ENCODE results near the gene LIN28A.
"Not testable (repeated sequence)": the region's sequence is repeated elsewhere in the genome, so short reads cannot be mapped to it uniquely, and the experiment has no call there.

LIN28A gene, protein sequence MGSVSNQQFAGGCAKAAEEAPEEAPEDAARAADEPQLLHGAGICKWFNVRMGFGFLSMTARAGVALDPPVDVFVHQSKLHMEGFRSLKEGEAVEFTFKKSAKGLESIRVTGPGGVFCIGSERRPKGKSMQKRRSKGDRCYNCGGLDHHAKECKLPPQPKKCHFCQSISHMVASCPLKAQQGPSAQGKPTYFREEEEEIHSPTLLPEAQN

DNA sequence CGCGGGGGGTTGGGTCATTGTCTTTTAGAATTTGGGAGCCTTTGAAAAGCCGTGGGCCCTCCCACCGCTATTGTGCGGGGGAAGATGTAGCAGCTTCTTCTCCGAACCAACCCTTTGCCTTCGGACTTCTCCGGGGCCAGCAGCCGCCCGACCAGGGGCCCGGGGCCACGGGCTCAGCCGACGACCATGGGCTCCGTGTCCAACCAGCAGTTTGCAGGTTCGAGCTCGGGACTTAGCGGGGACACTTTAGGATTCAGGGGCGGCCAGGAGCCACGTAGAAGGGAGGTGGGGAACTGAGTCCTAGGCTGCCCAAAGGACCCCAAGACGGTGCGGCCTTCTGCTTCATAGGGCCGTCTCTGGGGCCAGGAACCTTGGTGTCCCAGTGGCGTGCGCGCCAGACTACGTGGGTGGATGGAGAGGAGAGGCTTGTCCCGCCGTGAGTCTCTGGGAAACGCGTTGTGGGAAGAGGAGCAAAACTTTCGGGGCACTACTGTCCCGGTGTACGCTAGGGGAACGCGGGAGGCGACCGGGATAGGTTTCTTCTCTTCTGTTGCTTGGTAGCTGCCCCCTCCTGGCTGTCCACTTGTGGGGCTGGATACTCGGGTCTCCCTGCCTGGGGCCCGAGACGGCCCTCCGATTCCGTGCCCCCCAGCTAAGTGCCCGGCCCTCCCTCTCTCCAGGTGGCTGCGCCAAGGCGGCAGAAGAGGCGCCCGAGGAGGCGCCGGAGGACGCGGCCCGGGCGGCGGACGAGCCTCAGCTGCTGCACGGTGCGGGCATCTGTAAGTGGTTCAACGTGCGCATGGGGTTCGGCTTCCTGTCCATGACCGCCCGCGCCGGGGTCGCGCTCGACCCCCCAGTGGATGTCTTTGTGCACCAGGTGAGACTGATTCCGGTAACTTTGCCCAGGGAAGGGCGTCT, at the start of gene LIN28A:
TSS of gene LIN28A (plus strand) at position 112 of the 918 bp plus-strand sequence. CDS start at position 187, 75 bp downstream.
- DNase-seq (ENCODE audit: low spot score), result no peak

DNA sequence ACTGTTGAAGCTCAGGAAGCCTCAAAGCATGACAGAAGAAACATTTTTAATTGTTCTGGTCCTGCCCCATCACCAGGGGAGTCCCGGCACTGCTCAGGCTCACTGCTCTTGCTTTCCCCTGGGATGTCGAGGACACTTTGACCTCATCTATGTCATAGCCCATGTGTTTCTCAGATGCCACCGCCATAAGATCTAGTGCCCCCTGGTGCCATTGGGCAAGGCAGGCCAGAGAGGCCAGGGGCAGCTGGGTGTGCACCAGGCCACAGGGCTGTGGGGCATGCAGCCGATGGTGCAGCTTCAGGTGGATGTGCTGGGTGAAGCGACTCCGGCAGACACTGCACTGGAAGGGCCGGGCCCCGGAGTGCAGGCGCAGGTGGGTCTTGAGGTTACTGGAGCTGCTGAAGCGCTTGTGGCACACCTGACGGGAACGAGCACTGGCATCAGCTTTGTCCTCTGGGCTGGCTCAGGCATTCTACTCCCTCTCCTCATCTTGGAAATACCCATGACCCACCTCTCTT, 49.0 kb upstream of the LIN28A start:
- no peak for DNase-seq (ENCODE audit: low spot score)

DNA sequence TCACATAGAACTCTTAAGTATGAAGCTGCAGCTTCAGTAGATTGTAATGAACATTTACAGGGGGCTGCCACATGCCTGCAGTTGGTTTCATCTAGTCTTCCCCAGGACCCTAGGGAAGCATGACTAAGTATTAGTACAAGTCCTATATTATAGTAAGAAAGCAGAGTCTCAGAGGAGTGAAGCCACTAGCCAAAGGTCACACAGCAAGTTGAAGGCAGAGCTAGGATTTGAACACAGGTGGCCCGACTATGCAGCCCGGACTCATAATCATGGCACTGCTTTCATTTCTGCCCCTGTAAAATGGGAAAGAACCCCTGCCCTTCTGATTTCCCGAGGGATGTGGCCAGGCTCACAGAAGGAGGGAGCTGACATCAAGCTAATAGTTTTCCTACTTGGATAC, 48.3 kb upstream of the LIN28A start:
- no peak for DNase-seq (ENCODE audit: low spot score)

DNA sequence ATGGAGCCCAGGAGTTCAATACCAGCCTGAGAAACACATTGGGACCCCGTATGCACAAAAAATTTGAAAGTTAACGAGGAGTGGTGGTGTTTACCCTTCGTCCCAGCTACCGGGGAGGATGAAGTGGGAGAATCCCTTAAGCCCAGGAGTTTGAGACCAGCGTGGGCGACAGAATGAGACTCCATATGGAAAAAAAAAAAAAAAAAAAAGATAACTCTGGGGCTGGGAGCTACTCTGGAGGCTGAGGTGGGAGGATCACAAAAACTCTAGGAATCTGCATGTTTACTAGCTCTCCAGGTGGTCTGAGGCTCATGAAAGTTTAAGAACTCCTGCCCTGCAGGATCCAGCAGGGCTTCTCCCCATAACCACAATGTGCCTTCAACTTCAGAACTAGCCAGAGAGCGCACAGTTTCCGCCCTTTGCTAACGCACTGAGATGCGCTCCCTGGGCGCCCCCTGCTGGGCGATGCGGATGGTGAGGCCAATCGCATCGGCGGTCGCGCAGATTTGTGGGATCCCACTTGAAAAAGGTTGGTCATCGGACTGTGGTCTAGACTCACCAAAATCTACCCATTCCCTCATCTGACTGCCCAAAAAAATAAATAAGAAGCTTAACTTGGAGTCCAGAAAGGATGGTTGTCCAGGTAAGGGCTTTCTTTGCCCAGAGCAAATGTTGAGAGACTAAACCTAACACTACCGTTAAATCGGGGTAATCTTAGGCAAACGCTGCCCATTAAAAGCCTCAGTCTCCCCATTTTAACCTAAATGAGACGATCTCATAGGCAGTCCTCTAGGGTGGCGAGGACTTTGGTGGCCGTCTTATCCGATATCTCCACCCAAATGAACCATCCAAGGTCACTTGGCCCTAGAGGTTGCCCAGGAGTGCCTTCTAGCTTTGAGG, 46.8 kb upstream of the LIN28A start:
- DNase-seq (ENCODE audit: low spot score), result peak; percentile 87

DNA sequence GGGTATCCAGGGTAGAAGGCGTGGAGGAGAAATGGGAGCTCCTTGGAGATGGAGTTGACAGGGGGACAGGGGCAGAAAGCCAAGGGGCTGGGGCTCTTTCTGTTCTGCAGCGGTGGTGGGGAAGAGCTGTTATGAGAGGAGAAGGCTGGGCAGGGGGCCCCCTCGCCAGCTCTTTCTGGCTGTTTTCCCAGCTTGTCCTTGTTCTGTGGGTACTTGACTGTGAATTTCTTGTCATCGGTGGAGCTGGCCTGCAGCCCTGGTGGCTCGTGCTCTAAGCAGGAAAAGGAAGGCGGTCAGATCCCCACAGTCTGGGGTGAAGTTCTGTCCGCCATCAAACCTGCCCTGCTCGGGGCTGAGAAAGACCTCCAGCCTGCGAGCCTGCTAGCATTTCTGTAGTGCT, 45.7 kb upstream of the LIN28A start:
- DNase-seq (ENCODE audit: low spot score), result no peak

DNA sequence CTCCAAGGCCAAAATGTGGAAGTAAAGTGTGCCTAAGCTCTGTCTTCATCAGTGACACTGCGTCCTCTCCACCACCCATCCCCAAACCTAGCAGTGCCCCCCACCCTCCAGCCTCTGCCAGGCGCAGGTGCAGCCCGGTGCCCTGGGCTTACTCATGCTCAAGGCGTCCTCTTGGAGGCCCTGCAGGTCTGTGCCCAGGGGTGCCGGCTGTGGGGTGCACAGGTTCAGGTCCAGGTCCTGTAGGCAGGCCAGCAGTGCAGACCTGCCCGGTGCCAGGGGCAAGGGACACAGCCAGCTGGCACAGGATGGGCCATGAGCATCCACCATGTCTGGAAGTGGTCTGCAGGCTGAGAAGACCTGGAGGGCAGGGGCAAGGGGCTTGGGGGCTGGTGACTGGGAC, 43.2 kb upstream of the LIN28A start:
- no peak for DNase-seq (ENCODE audit: low spot score)

GRCh38 chr1:26368006-26368405, 42.6 kb upstream of the LIN28A start:
- DNase-seq (ENCODE audit: low spot score), result no peak

GRCh38 chr1:26368486-26368885, 42.1 kb upstream of the LIN28A start:
- DNase-seq (ENCODE audit: low spot score), result no peak

DNA sequence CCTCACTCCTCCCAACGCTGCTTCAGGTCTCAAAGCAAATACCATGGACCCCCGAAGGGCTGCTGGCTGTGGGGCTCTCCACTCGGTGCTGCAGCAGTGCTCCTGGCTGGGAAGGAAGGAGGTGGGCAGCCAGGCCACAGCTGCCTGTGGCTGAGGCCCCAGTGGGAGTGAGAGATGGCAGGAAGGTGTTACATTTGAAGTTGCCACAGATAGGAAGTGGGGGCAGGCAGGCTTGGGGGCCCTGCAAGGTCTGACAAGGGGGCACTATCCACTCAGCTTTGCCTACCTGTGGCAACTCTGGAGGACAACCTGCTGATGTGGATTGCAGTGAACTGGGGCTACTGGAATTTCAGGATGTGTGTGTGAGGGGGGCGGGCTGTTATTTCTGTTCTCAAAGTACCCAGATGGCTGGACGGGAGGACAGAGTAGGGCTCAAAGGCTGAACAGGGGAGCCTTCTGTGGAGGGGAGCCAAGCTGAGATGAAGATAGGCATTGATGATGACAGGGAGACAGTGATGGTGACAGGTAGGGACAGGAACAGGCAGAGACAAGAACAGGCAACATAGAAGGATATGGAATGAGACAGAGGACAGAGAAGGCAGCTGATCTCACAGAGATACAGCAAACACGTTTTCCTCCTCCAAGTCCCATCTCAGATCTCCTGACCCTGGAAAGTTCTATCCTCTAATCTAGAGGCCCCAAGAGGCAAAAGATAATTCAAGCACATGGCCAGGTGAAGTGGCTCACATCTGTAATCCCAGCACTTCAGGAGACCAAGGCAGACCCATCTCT, 39.8 kb upstream of the LIN28A start:
- no peak for DNase-seq (ENCODE audit: low spot score)

GRCh38 chr1:26372039-26372438, 38.6 kb upstream of the LIN28A start:
- DNase-seq (ENCODE audit: low spot score), result no peak

DNA sequence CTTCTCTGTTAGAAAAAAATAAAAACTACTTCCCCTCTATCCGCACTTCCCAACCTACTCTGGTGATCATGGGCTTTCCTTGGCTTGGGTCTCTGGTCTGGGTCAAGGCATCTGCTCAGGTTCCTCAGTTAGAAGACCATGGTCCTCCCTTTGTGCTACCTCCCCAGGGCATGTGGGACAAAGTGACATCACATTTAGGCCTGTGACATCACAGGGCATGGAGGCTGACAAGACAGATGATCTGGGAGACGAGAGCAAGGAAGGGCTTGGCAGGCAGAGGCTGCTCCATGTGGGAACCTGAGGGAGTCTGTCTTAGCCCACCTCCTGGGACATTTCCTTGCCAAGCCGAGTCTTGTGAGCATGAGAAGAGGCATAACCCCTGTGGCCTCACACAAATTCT, 38.0 kb upstream of the LIN28A start, which contains the start of gene ZNF683:
TSS of gene ZNF683 (minus strand) at position 140 of the 400 bp plus-strand sequence. CDS start 4,179 bp downstream, outside the sequence.
- DNase-seq (ENCODE audit: low spot score), result not testable (repeated sequence)

GRCh38 chr1:26373281-26373680, 37.3 kb upstream of the LIN28A start:
- DNase-seq (ENCODE audit: low spot score), result peak; percentile 48

DNA sequence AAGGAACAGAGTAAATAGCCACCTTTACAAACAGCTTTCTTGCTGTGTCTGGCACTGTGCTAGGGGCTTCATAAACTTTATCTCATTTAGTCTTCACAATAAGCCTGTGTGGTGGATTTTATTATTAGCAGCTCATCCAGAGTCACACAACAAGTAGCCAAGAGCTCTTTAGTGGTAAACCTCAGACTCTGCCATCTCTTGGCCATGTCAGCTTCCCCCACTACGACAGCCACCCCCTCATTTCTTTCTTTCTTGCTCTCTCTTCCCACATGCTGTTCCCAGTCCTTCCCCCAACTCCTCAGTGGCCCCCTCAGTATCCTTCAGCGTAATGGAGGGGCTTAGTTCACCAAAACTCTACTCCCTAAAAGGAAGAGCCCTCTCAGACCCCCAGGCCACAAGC, 36.8 kb upstream of the LIN28A start:
- no peak for DNase-seq (ENCODE audit: low spot score)

DNA sequence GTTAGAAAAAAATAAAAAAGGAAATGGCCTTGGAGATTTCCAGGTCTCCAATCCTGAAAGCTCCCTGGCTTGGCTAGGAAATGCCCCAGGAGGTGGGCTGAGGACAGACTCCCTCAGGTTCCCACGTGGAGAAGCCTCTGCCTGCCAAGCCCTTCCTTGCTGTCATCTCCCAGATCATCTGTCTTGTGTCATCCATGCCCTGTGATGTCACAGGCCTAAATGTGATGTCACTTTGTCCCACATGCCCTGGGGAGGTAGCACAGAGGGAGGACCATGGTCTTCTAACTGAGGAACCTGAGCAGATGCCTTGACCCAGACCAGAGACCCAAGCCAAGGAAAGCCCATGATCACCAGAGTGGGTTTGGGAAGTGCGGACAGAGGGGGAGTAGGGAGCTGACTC, 36.3 kb upstream of the LIN28A start:
- DNase-seq (ENCODE audit: low spot score), result not testable (repeated sequence)

DNA sequence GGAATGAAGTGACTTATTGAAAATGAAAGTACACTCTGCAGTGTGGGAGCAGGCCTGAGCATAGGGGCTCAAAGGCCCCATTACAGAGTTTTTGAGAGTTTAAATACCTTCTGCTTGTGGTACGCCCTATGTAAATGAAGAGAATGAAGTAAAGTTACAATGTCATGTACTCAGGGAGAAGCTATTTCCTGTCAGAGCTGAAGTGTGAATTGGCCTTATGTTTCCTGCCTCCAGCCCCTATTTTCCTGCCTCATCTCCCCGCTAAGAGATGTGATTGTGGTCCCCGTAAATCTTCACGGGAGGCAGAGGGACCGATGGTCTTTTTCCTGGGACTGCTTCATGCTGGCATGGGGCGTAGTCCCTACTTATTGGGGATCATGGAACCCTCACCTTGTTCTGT, 35.5 kb upstream of the LIN28A start:
- no peak for DNase-seq (ENCODE audit: low spot score)

DNA sequence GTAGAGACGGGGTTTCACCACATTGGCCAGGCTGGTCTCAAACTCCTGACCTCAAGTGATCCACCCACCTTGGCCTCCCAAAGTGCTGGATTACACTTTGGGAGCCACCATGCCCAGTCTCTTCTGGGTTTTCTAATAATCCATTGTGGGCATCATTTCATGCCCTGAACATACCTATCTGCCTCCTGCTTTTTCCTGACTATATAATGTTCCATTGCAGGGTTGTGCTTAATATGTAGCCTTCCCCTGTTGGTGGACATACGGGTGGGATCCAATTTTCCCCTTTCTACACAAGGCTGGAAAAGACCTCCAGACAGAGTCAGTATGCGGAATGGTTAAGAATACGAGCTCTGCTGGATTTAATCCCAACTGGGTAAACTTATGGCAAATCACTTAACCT, 34.6 kb upstream of the LIN28A start:
- no peak for DNase-seq (ENCODE audit: low spot score)

- peak; percentile 88 for DNase-seq (ENCODE audit: low spot score)
Observed at GRCh38 chr1:26378088-26378878, 32.3 kb upstream of the LIN28A start.

GRCh38 chr1:26378879-26379251, 31.8 kb upstream of the LIN28A start:
- no peak for DNase-seq (ENCODE audit: low spot score)

DNA sequence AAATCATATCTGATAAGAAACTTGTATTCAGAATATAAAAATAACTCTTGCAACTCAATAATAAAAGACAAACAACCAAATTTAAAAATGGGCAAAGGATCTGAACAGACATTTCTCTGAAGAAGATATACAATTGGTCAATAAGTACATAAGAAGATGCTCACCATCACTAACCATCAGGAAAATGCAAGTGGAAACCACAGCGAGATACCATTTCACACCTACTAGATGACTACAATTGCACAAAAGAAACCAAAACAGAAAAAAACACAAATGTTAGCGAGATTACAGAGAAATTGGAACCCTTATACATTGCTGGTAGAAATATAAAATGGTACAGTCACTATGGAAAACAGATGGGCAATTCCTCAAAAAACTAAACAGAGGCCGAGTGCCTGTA, 26.5 kb upstream of the LIN28A start:
- DNase-seq (ENCODE audit: low spot score), result no peak

DNA sequence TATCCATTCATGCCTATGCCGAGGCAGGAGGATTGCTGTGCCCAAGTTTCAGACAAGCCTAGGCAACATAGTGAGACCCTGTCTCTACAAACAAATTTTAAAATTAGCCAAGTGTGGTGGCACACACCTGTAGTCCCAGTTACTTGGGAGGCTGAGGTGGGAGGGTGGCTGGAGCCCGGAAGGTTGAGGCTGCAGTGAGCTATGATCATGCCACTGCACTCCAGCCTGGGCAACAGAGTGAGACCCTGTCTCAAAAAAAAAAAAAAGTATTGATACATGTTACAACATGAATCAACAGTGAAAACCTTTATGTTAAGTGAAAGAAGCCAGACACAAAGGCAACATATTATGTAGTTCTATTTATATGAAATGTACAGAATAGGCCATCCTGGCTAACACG, 25.6 kb upstream of the LIN28A start:
- DNase-seq (ENCODE audit: low spot score), result not testable (repeated sequence)
